Keratinocyte (primary cell): ENCODE measurements around the gene INS. TPM values are rescaled to one million over a fixed set of nuclear protein-coding genes. Genes with fewer than 3 reads are reported as not detected.
A peak's percentile ranks its signal among the peaks of the same experiment; 100 is the strongest.

Experiments
- DNase-seq: peaks from one replicate; pipeline ENCODE4 v3.0.0-alpha.2; 2011; ENCODE audit warnings: low read depth, missing footprints, low spot score
- FAIRE-seq: peaks from 2 replicates; lab custom pipeline; 2011; peaks lifted over from hg19 to GRCh38; lab: Jason Lieb, UNC
- H2AFZ ChIP-seq: 2 replicates; pipeline ENCODE4 v1.6.0; 2012; ENCODE audit warnings: low read length, control low read depth, inconsistent platforms; ENCODE audit not compliant: control insufficient read depth
- H3K27ac ChIP-seq: 2 replicates; pipeline ENCODE4 v1.5.1; 2011; ENCODE audit warnings: low read length; ENCODE audit not compliant: control insufficient read depth, insufficient read depth
- H3K27me3 ChIP-seq: 3 replicates; pipeline ENCODE4 v1.6.0; 2011; ENCODE audit warnings: low read length; ENCODE audit not compliant: control insufficient read depth, insufficient read depth; ENCODE audit errors: extremely low read depth
- H3K36me3 ChIP-seq, 2 experiments: 2 replicates in 1 of 2; 3 replicates in 1 of 2; pipeline ENCODE4 v1.5.1; 2011; ENCODE audit warnings: low read length in 2 of 2, mild to moderate bottlenecking in 1 of 2; ENCODE audit not compliant: control insufficient read depth in 2 of 2, insufficient read depth in 2 of 2; ENCODE audit errors: extremely low read depth in 1 of 2
- H3K4me1 ChIP-seq: 3 replicates; pipeline ENCODE4 v1.5.1; 2011; ENCODE audit warnings: low read length; ENCODE audit not compliant: control insufficient read depth, insufficient read depth; ENCODE audit errors: extremely low read depth
- H3K4me2 ChIP-seq: 3 replicates; pipeline ENCODE4 v1.6.0; 2011; ENCODE audit warnings: low read depth, low read length; ENCODE audit not compliant: control insufficient read depth, insufficient read depth; ENCODE audit errors: extremely low read depth
- H3K4me3 ChIP-seq, 3 experiments: fragments of 200-600 bp in 1 of 3; sonication (generic) in 1 of 3; 2 replicates in 2 of 3; 3 replicates in 1 of 3; pipeline ENCODE4 v1.5.1; 2011 to 2016; ENCODE audit warnings: low read length in 3 of 3, mild to moderate bottlenecking in 3 of 3, control low read depth in 2 of 3, inconsistent platforms in 1 of 3, low read depth in 1 of 3, mixed read lengths in 1 of 3, mixed run types in 1 of 3, moderate library complexity in 1 of 3; ENCODE audit not compliant: control insufficient read depth in 2 of 3, insufficient read depth in 2 of 3; ENCODE audit errors: extremely low read depth in 1 of 3
- H3K79me2 ChIP-seq: 2 replicates; pipeline ENCODE4 v1.6.0; 2012; ENCODE audit warnings: low read length; ENCODE audit not compliant: control insufficient read depth, insufficient read depth
- H3K9ac ChIP-seq: 3 replicates; pipeline ENCODE4 v1.6.0; 2011; ENCODE audit warnings: low read length; ENCODE audit not compliant: control insufficient read depth, insufficient read depth; ENCODE audit errors: extremely low read depth
- H3K9me1 ChIP-seq: 3 replicates; pipeline ENCODE4 v1.6.0; 2011; ENCODE audit warnings: low read length; ENCODE audit not compliant: control insufficient read depth, insufficient read depth; ENCODE audit errors: extremely low read depth
- H3K9me3 ChIP-seq: 2 replicates; pipeline ENCODE4 v1.5.1; 2012; ENCODE audit warnings: low read depth, low read length; ENCODE audit not compliant: control insufficient read depth
- H4K20me1 ChIP-seq: 3 replicates; pipeline ENCODE4 v1.6.0; 2011; ENCODE audit warnings: low read length; ENCODE audit not compliant: control insufficient read depth, insufficient read depth; ENCODE audit errors: extremely low read depth
- EZH2 ChIP-seq: IDR thresholded peaks from one replicate; pipeline ENCODE4 v1.6.1; 2012; ENCODE audit warnings: inconsistent platforms, mild to moderate bottlenecking, low read length, moderate library complexity
- dilution Hi-C: fragments of 300-500 bp; cut with MboI; formaldehyde crosslinking; loops from one replicate; pipeline ENCODE4 v1.7.0; 2020; ENCODE audit warnings: low sequenced_read_pairs; ENCODE audit not compliant: extremely low pct_ligation_motif_present
- polyA plus RNA-seq, 5 experiments: library from polyadenylated mRNA; depleted of rRNA in 3 of 5; stranded (reverse) in 3 of 5; stranded (forward) in 1 of 5; unstranded in 1 of 5; fragments of >200 nt; gene quantifications; 1 replicate in 1 of 5; 2 replicates in 3 of 5; 3 replicates in 1 of 5; pipeline versions ENCODE4 v1.2.1 to v1.2.3, GENCODE V29; 2011 to 2012; ENCODE audit warnings: missing spikeins in 2 of 5, low read depth in 1 of 5, low replicate concordance in 1 of 5
- TF ChIP-seq, protein P1 (sequence below), 3 experiments: IDR thresholded peaks in 1 of 3; conservative IDR thresholded peaks in 1 of 3; optimal IDR thresholded peaks in 1 of 3; 2 replicates in 2 of 3; 3 replicates in 1 of 3; pipeline versions ENCODE3 to v1.5.1; 2011; ENCODE audit warnings: low read length in 3 of 3, mild to moderate bottlenecking in 3 of 3, moderate library complexity in 2 of 3, control low read depth in 1 of 3, inconsistent platforms in 1 of 3; ENCODE audit not compliant: insufficient read depth in 2 of 3; ENCODE audit errors: extremely low read depth in 1 of 3

Gene INS
- polyA plus RNA-seq, 1 donor (not counting 4 experiments of a cell fraction or from before 2014, with no cell fraction given), result not detected

DNA sequence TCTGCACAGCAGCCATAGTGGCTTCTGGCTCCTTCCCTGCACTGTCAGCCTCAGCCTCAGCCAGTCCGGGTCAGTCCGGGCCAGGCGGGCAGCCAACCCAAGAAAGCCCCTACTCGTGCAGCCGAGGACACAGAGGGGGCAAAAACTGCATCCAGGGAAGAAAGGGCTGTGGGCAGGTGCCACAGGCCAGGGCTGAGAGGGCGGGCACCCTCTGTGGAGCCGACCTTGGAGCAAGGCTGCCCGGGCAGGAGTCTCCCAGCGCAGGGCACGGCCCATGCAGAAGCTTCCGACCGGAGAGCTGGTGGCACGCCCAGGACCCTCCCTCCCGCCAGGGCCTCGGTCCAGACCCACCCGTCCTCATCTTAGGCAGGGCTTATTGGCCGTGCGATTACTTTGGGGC, 21.1 kb upstream of the INS start:
- Histone ChIP-seq H3K79me2 (no peaks in the 10 kb centered on the region), H3K9ac (no peak overlapping the region), H3K36me3 (no peaks in the 10 kb centered on the region), H3K9me1 (no peaks in the 10 kb centered on the region), H3K27me3 (no peaks in the 10 kb centered on the region), H3K27ac (no peak overlapping the region), H4K20me1 (no peaks in the 10 kb centered on the region), H3K4me1 (peaks cover 61% of the 10 kb centered on the region), H3K9me3 (no peaks in the 10 kb centered on the region), H3K4me3 (no peak overlapping the region), H3K4me2 (no peak overlapping the region), H2AFZ (no peak overlapping the region)
- no peak for FAIRE-seq
- dilution Hi-C loops, result no loop called here
- TF ChIP-seq EZH2, result no peak
- TF ChIP-seq, protein P1, sequence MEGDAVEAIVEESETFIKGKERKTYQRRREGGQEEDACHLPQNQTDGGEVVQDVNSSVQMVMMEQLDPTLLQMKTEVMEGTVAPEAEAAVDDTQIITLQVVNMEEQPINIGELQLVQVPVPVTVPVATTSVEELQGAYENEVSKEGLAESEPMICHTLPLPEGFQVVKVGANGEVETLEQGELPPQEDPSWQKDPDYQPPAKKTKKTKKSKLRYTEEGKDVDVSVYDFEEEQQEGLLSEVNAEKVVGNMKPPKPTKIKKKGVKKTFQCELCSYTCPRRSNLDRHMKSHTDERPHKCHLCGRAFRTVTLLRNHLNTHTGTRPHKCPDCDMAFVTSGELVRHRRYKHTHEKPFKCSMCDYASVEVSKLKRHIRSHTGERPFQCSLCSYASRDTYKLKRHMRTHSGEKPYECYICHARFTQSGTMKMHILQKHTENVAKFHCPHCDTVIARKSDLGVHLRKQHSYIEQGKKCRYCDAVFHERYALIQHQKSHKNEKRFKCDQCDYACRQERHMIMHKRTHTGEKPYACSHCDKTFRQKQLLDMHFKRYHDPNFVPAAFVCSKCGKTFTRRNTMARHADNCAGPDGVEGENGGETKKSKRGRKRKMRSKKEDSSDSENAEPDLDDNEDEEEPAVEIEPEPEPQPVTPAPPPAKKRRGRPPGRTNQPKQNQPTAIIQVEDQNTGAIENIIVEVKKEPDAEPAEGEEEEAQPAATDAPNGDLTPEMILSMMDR (optimal IDR thresholded peaks at IDR 0.05 in 1 of 3, IDR thresholded peaks at IDR 0.05 in 1 of 3, conservative IDR thresholded peaks at IDR 0.05 in 1 of 3; ENCODE audit: extremely low read depth in 1 of 3, insufficient read depth in 2 of 3, low read length in 3 of 3), result no peak
- DNase-seq, result no peak

DNA sequence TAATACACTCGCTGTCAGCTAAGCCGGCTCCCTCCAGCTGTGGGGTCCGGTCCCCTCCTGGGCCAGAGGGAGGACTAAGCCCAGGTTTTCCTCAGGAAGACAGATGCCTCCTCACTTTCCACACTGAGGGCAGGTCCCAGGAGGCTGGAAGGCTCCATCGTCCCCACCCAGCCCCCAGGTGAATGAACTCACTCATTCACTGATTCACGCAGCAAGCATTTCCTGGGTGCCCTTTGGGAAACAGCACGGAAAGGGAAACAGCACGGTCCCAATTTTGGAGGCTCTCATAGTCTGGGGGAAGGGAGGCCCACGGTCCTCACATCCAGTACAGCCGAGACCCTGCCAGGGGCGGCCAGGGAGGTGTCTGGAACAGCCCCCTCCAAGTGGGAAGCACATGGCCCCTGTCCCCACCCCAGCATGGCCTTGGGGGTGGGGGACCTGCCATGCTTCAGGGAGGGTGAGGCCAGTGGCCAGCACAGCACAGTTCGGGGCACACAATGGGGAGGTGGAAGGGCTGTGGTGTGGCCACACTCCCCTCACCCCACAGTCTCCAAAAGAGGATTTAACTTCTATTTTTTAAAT, 19.9 kb upstream of the INS start:
- Histone ChIP-seq H3K36me3 (no peaks in the 10 kb centered on the region), H4K20me1 (no peaks in the 10 kb centered on the region), H3K9ac (peak overlapping the region; percentile 53), H2AFZ (peak overlapping the region; percentile 32), H3K27me3 (no peaks in the 10 kb centered on the region), H3K9me3 (no peaks in the 10 kb centered on the region), H3K9me1 (no peaks in the 10 kb centered on the region), H3K4me2 (peak overlapping the region; percentile 51), H3K4me3 (no peak overlapping the region), H3K27ac (peak overlapping the region; percentile 87), H3K79me2 (peaks cover 4% of the 10 kb centered on the region), H3K4me1 (peaks cover 68% of the 10 kb centered on the region)
- FAIRE-seq, result peak; percentile 83
- TF ChIP-seq, protein P1 (optimal IDR thresholded peaks at IDR 0.05 in 1 of 3, IDR thresholded peaks at IDR 0.05 in 1 of 3, conservative IDR thresholded peaks at IDR 0.05 in 1 of 3; ENCODE audit: extremely low read depth in 1 of 3, insufficient read depth in 2 of 3, low read length in 3 of 3), result no peak
- no peak for TF ChIP-seq EZH2
- dilution Hi-C loops, result no loop called here
- DNase-seq, result no peak
